Measurements from ENCODE around the gene REC114.

DNA sequence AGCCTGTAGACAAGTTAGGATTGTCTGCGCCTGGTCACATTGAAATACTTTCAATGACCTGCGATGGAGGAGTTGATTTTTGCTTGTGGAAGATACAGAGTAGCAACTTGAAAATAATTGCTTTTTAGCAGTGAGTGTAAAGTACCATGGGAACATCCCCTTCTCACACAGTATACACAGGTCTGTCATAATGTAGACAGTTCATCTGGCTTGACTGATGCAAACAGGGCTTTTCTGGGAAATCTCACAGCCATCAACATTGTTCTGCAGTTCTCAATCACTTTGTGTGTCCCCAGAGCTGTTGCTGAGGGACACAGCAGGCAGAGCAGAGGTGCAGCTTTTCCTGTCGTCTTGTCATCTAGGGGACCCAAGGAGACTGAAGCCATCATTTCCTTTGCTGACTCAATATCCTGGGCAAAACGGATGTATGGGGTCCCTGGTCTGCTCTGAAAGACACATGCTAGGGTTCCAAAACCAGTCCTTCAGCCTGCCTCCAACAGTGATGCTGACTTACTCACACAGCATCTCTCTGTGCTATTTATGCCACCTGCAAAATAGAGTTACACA, 5.3 kb upstream of the REC114 start:
- TF ChIP-seq, protein P1, sequence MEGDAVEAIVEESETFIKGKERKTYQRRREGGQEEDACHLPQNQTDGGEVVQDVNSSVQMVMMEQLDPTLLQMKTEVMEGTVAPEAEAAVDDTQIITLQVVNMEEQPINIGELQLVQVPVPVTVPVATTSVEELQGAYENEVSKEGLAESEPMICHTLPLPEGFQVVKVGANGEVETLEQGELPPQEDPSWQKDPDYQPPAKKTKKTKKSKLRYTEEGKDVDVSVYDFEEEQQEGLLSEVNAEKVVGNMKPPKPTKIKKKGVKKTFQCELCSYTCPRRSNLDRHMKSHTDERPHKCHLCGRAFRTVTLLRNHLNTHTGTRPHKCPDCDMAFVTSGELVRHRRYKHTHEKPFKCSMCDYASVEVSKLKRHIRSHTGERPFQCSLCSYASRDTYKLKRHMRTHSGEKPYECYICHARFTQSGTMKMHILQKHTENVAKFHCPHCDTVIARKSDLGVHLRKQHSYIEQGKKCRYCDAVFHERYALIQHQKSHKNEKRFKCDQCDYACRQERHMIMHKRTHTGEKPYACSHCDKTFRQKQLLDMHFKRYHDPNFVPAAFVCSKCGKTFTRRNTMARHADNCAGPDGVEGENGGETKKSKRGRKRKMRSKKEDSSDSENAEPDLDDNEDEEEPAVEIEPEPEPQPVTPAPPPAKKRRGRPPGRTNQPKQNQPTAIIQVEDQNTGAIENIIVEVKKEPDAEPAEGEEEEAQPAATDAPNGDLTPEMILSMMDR (IDR thresholded peaks at IDR 0.05; ENCODE audit: poor library complexity) = no peak
- no peak for TF ChIP-seq EZH2 (IDR thresholded peaks at IDR 0.05; ENCODE audit: borderline replicate concordance)
